Activated CD8-positive, alpha-beta T cell treated with anti-CD3 and anti-CD28 coated beads, Interleukin-2, amount 10 ng/mL, durations not matched to agents 7 days and 5 days (primary cell): ENCODE results near the gene VMA21. TPM values are rescaled to one million over a fixed set of nuclear protein-coding genes. Genes with fewer than 3 reads are reported as not detected.

Experiments used
- ATAC-seq: fragments of 150-1000 bp; cut with Tn5 transposase; one replicate; pipeline ENCODE4 v1.10.0; 2021; ENCODE audit warnings: moderate library complexity
- CTCF ChIA-PET: fragments of 350-600 bp; sonication (Branson Sonifier 250); formaldehyde crosslinking; loops from one replicate; lab custom pipeline; 2021; ENCODE audit warnings: antibody characterized with exemption; lab: Charles Lee
- POLR2A ChIA-PET: fragments of 350-600 bp; sonication (Branson Sonifier 250); formaldehyde crosslinking; loops from one replicate; lab custom pipeline; 2021; ENCODE audit warnings: antibody characterized with exemption; lab: Charles Lee
- DNase-seq: peaks from one replicate; pipeline ENCODE4 v3.0.0-alpha.2; 2020
- H3K27ac Mint-ChIP-seq: one replicate; pipeline ENCODE4 v1.8.0; 2021; ENCODE audit warnings: mild to moderate bottlenecking, mixed read lengths
- H3K27me3 Mint-ChIP-seq: one replicate; pipeline ENCODE4 v1.8.0; 2021; ENCODE audit warnings: low read depth, mixed read lengths
- H3K36me3 Mint-ChIP-seq: one replicate; pipeline ENCODE4 v1.8.0; 2021; ENCODE audit warnings: low read depth, mixed read lengths
- H3K4me1 Mint-ChIP-seq: one replicate; pipeline ENCODE4 v1.8.0; 2021; ENCODE audit warnings: low read depth, mixed read lengths
- H3K4me3 Mint-ChIP-seq: one replicate; pipeline ENCODE4 v1.8.0; 2021; ENCODE audit warnings: mild to moderate bottlenecking, mixed read lengths
- H3K9me3 Mint-ChIP-seq: one replicate; pipeline ENCODE4 v1.8.0; 2022; ENCODE audit warnings: mixed read lengths; ENCODE audit not compliant: insufficient read depth
- total RNA-seq, 2 experiments: library from RNA; stranded (reverse); gene quantifications; one replicate each; pipeline ENCODE4 v1.2.3, GENCODE V29; 2021

The VMA21 gene, protein sequence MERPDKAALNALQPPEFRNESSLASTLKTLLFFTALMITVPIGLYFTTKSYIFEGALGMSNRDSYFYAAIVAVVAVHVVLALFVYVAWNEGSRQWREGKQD
- 10 to 100 TPM; 38.4 to 42.7 TPM for total RNA-seq

DNA sequence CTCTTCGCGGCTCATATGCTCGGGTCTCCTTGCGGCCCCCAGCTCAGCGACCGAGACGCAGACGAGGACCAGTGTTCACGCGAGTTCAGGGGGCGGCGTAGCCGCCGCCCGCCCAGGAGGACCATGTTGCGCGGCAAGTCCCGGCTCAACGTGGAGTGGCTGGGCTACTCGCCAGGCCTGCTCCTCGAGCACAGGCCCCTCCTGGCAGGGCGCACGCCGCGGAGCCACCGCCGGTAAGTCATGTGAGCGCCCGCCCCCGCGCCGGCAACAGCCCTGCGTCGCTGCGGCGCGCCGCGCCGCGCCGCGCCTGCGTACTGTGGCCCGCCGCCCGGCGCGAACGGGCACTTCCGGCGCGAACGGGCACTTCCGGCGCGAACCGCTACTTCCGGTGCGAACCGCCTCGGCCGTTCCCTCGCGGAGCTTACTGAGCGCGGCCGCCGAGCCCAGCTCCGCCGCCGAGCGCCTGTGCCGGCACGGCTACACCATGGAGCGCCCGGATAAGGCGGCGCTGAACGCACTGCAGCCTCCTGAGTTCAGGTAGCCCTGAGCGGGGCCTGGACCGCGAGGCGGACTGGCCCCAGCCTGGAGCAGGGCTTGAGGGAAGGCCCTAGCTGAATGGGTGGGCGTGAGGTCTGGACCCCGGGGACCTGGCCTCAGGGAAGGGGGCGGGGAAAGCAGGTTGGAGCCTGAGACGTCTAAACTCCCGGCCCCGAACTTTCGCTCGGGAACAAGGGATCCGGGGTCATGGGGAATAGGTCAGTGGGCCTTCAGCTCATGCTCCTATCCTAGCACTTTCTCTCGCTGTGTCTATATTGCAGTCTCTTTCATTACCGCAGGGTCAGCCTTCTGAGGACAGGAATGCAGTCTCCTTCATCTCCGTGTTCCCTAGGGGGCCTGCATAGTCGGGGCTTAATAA, at the start of gene VMA21:
Gene VMA21 (plus strand): TSS at position 382 of the 916 bp plus-strand sequence. CDS start 103 bp downstream, at position 485.
- H3K9me3 Mint-ChIP-seq = no peaks in the 10 kb centered on the region
- peak within 1 kb of the TSS; percentile 95 for H3K27ac Mint-ChIP-seq
- peak within 1 kb of the TSS; percentile 86 for H3K4me3 Mint-ChIP-seq
- CTCF ChIA-PET = interaction anchor here (1.0 kb wide), 1 partner anchor 37 kb away, joined by 3 read pairs; no protein-coding TSS in a partner anchor
- H3K36me3 Mint-ChIP-seq = peaks cover 17% of the 10 kb centered on the region
- H3K27me3 Mint-ChIP-seq = no peaks in the 10 kb centered on the region
- peak; percentile 84 for ATAC-seq
- peak; percentile 83 for DNase-seq
- POLR2A ChIA-PET = interaction anchor here (0.6 to 1.9 kb wide), 3 partner anchors 12 to 500 kb away, joined by 3 to 4 read pairs (median 3); no protein-coding TSS in a partner anchor
- peaks cover 59% of the 10 kb centered on the region for H3K4me1 Mint-ChIP-seq

DNA sequence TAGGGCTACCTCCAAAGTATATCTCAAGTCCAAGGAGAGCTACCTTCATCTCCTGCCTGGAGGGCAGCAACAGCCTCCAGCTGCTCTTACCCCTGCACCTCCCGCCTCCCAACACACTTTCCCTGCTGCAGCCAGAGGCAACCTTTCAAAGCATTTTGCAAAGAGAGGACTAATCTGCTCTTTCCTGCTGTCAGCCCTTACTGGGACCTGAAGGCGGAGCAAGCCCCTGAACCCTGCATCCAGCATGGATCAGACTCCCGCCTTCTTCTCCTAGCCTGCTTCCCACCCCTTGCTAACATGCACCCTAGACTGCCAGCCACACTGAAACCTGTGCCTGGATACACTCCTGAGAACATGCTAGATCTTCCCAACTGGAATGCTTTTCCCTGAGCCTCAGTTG, 37.7 kb upstream of the VMA21 start:
- POLR2A ChIA-PET = no interaction called here
- CTCF ChIA-PET = interaction anchor here (1.2 kb wide), 1 partner anchor 478 kb away, joined by 3 read pairs; no protein-coding TSS in a partner anchor
- Mint-ChIP-seq H3K36me3 (no peaks in the 10 kb centered on the region), H3K27me3 (peaks cover 9% of the 10 kb centered on the region), H3K4me3 (no peak overlapping the region), H3K4me1 (no peaks in the 10 kb centered on the region), H3K9me3 (no peaks in the 10 kb centered on the region), H3K27ac (no peak overlapping the region)
- ATAC-seq = no peak
- DNase-seq = no peak

DNA sequence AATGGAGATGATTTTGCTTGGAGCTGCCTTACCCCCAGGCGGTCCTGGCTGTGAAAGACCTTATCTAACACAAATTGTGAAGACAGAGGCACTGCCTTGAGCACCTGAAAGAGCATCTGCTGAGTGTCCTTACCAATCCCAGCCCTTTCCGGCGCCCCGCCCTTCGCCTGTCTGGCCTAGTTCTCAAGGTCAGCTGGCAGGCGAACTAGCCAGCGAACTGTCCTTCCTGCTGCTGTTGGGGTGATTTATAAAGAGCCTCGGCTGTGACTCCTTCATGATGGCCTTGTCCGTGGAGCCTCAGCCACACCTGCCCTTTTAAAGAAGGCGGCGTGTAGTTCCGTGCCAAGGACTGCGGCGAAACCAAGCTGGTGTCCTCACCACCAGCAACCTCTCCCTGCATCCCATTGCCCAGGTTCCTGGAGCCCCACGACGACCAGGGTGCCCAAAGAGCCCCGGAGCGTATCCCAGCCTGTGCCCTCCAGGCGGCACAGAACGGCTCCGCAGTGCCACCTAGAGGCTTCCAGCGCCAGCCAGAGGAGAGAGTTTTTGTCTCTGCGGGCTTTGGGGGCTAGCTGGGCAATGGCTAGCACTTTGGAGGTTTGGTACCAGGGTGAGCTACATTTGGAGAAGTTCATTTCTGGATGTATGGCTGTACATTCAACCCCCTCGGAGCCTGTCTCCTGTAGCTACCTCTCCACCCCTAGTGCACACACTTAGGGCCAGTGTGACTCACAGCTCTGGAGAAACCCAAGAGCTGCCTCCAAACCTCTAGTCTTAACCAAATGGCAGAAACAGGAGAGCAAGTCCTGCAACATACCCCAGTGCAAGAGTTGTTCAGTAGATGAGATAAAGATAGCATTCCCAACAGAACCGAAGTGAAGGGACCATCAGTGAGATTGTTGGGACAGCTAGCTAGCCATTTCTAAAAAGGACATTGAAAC, 36.8 kb upstream of the VMA21 start:
- no peaks in the 10 kb centered on the region for H3K9me3 Mint-ChIP-seq
- H3K27ac Mint-ChIP-seq = no peak overlapping the region
- no peak overlapping the region for H3K4me3 Mint-ChIP-seq
- ATAC-seq (peak; percentile 80), DNase-seq (peak; percentile 41)
- no peaks in the 10 kb centered on the region for H3K4me1 Mint-ChIP-seq
- H3K27me3 Mint-ChIP-seq = peaks cover 13% of the 10 kb centered on the region
- CTCF ChIA-PET = interaction anchor here (0.7 to 1.2 kb wide), 6 partner anchors 17 to 479 kb away, joined by 3 to 8 read pairs (median 3); partner anchors contain the start of gene VMA21
- no peaks in the 10 kb centered on the region for H3K36me3 Mint-ChIP-seq
- POLR2A ChIA-PET = interaction anchor here (1.0 kb wide), 1 partner anchor 37 kb away, joined by 3 read pairs; the partner anchor contains the start of gene VMA21

DNA sequence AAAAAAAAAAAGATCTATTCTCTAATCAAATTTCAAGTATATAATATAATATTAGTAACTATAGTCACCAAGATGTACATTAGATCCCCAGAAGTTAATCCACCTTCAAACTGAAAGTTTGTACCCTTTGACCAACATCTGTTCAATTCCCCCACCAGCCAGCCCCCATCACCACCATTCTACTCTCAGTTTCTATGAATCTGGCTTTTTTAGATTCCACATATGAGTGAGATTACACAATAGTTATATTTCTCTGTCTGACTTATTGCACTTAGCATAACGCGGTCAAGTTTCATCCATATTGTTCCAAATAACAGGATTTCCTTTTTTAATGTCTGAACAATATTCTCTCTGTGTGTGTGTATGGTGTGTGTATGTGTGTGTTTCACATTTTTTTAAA, 33.7 kb upstream of the VMA21 start:
- POLR2A ChIA-PET = no interaction called here
- Mint-ChIP-seq H3K27ac (no peak overlapping the region), H3K4me3 (no peak overlapping the region), H3K9me3 (no peaks in the 10 kb centered on the region), H3K4me1 (no peaks in the 10 kb centered on the region), H3K36me3 (no peaks in the 10 kb centered on the region), H3K27me3 (peaks cover 14% of the 10 kb centered on the region)
- ATAC-seq (no peak), DNase-seq (no peak)
- CTCF ChIA-PET = no interaction called here

DNA sequence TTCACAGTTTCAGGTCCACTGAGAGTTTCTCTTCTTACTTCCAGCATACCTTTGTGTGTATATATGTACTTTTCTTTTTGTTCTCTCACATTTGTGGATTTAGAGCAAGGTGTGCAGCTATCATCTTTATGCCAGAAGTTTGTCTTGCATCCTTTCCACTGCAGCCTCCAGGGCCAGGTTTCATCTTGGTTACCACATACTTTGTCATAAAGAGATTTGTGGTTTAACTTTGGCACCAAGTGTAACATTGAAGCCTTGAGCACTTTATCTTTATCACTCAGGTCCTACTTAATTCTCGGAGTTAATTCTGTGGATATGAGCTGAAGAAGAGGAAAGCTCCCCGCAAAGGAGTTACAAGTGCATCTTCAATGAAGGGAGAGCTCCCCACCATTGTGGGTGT, 31.4 kb upstream of the VMA21 start:
- Mint-ChIP-seq H3K36me3 (no peaks in the 10 kb centered on the region), H3K27me3 (peaks cover 11% of the 10 kb centered on the region), H3K4me3 (no peak overlapping the region), H3K27ac (no peak overlapping the region), H3K9me3 (no peaks in the 10 kb centered on the region), H3K4me1 (no peaks in the 10 kb centered on the region)
- no peak for ATAC-seq
- ChIA-PET POLR2A (no interaction called here), CTCF (no interaction called here)
- no peak for DNase-seq

DNA sequence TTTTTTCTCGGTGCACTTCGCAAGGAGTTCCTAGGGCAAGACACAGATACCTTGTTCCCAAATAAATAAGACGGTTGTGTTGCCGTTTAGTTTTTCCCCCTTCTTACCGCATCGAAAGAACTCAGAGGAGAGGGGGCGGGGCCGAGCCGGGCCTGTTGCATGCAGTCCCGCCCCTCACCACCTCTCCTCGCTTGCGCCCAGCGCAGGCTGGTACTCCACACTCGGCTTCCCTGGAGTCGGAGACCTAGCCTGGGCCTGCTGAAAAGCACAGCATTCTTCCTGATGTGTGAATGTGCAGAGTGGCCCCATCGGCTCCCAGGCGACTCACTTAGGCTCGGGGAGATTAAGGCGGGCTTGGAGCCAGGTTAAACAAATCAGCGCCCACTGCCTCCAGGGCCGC, 26.1 kb upstream of the VMA21 start:
- H3K36me3 Mint-ChIP-seq = no peaks in the 10 kb centered on the region
- CTCF ChIA-PET = no interaction called here
- no peaks in the 10 kb centered on the region for H3K9me3 Mint-ChIP-seq
- H3K4me1 Mint-ChIP-seq = no peaks in the 10 kb centered on the region
- no peak overlapping the region for H3K27ac Mint-ChIP-seq
- POLR2A ChIA-PET = no interaction called here
- no peak overlapping the region for H3K4me3 Mint-ChIP-seq
- ATAC-seq = no peak
- no peak for DNase-seq
- H3K27me3 Mint-ChIP-seq = peaks cover 11% of the 10 kb centered on the region

DNA sequence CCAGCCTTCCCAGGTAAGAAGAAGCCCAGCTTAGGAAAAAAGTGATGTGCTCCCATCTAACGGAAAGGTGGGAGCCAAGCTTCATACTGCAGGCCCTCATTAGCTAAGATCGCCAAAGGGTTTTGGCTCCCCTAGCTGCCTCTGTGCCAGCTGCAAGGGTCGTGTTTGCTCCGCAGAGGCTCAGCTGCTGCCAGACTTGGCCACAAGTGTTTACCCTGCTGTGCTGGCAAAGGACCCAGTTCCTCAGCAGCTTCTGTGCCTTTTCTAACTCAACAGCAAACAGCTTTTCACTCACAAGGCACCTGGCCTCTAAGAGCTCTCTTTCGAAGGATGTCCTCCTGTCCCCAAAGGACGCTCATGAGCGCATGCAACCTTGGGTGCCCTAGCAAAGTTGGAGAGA, 12.2 kb upstream of the VMA21 start:
- ATAC-seq = no peak
- ChIA-PET CTCF (no interaction called here), POLR2A (no interaction called here)
- H3K9me3 Mint-ChIP-seq = no peaks in the 10 kb centered on the region
- peaks cover 5% of the 10 kb centered on the region for H3K4me1 Mint-ChIP-seq
- no peaks in the 10 kb centered on the region for H3K36me3 Mint-ChIP-seq
- no peak for DNase-seq
- H3K27me3 Mint-ChIP-seq = no peaks in the 10 kb centered on the region
- no peak overlapping the region for H3K4me3 Mint-ChIP-seq
- no peak overlapping the region for H3K27ac Mint-ChIP-seq

DNA sequence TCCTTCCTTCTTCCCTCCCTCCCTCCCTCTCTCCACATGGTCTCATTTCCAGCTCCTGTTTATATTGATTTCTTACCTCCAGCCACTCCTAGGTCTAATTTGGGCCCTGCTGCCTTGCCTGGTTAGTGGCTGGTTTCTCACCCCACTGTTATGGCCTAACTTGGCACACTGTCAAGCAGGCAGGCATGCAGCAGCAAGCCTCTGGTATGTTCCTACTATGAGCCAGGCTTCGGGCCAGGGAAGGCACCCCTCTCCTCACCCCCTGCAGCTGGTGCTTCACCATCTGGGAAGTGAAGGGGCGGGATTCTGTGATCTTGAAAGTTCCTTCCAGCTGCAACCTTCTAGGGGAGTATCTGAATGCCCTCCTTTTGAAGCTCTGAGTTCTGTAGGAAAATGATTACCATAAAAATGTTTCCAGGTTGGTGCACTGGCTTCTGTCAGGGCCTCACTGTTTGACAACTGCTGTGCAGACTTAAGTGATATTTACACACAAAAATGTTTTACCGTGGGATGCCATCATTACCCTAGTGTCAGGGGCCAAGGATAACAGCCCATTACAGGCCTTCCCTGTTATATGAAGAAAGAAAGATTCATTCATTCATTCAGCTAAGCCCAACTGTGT, 10.1 kb upstream of the VMA21 start:
- H3K4me3 Mint-ChIP-seq = no peak overlapping the region
- POLR2A ChIA-PET = no interaction called here
- peaks cover 5% of the 10 kb centered on the region for H3K4me1 Mint-ChIP-seq
- H3K27ac Mint-ChIP-seq = no peak overlapping the region
- CTCF ChIA-PET = no interaction called here
- no peaks in the 10 kb centered on the region for H3K27me3 Mint-ChIP-seq
- no peak for ATAC-seq
- H3K36me3 Mint-ChIP-seq = no peaks in the 10 kb centered on the region
- H3K9me3 Mint-ChIP-seq = no peaks in the 10 kb centered on the region
- DNase-seq = no peak

DNA sequence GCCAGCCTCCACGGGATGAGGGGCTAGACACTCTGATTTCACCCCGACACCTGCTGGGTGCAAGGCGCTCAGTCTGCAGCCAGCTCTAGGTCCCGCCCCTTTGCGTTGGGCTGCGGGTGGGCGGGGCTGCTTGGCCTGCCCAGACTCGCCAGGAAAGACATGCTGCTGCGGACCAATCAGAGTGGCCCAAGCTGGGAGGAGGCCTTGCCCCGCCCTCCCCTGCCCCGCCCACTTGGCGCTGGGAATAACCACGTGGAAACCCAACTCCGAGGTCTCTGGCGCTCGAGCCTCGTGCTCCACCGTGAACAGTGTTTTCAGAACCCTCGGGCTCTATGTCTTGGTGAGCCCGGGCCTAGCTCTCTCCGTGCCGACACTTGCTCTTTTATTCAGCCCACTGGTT, 5.3 kb upstream of the VMA21 start:
- CTCF ChIA-PET = no interaction called here
- ATAC-seq = no peak
- no peaks in the 10 kb centered on the region for H3K9me3 Mint-ChIP-seq

DNA sequence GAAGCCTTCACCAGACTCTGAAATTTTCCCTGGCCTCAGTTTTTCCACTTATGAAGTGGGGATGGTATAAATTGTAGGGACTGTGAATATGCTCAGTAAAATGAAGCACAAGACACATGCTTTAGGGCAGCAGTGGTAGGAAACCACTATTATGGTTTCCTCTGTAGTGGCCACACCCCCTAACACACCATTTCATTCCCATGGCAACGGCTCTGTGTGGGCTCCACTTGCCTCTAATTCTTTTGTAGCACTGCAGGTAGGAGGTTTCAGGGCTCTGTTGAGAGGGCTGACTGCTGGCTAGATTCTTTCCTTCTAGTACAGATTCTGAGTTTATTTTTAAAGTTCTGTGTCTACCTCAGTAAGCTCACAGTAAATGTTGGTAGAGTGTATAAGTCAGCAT, 3.5 kb upstream of the VMA21 start:
- Mint-ChIP-seq H3K4me3 (no peak overlapping the region), H3K27me3 (no peaks in the 10 kb centered on the region), H3K4me1 (peaks cover 39% of the 10 kb centered on the region), H3K36me3 (peaks cover 2% of the 10 kb centered on the region), H3K27ac (peak overlapping the region; percentile 74), H3K9me3 (no peaks in the 10 kb centered on the region)
- CTCF ChIA-PET = interaction anchor here (1.0 kb wide), 1 partner anchor 33 kb away, joined by 3 read pairs; no protein-coding TSS in a partner anchor
- ATAC-seq (peak; percentile 65), DNase-seq (peak; percentile 80)
- POLR2A ChIA-PET = interaction anchor here (0.7 kb wide), 1 partner anchor 217 kb away, joined by 3 read pairs; the partner anchor contains the start of gene GPR50

More for the DNA sequence above, 5.3 kb upstream of the VMA21 start:
- Mint-ChIP-seq H3K27me3 (no peaks in the 10 kb centered on the region), H3K27ac (no peak overlapping the region), H3K36me3 (no peaks in the 10 kb centered on the region), H3K4me3 (no peak overlapping the region), H3K4me1 (peaks cover 32% of the 10 kb centered on the region)
- DNase-seq = no peak
- POLR2A ChIA-PET = no interaction called here
